ENCODE measurements around the gene SLITRK1.

GRCh38 chr13:83831796-83832195 is 50.5 kb downstream of the SLITRK1 start:
- TF ChIP-seq, protein P1, sequence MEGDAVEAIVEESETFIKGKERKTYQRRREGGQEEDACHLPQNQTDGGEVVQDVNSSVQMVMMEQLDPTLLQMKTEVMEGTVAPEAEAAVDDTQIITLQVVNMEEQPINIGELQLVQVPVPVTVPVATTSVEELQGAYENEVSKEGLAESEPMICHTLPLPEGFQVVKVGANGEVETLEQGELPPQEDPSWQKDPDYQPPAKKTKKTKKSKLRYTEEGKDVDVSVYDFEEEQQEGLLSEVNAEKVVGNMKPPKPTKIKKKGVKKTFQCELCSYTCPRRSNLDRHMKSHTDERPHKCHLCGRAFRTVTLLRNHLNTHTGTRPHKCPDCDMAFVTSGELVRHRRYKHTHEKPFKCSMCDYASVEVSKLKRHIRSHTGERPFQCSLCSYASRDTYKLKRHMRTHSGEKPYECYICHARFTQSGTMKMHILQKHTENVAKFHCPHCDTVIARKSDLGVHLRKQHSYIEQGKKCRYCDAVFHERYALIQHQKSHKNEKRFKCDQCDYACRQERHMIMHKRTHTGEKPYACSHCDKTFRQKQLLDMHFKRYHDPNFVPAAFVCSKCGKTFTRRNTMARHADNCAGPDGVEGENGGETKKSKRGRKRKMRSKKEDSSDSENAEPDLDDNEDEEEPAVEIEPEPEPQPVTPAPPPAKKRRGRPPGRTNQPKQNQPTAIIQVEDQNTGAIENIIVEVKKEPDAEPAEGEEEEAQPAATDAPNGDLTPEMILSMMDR (IDR thresholded peaks at IDR 0.05): no peak
- TF ChIP-seq POLR2A (IDR thresholded peaks at IDR 0.05): no peak
